ENCODE data around the gene WRNIP1. TPM values are rescaled to one million over a fixed set of nuclear protein-coding genes. Genes with fewer than 3 reads are reported as not detected.
A peak's percentile ranks its signal among the peaks of the same experiment; 100 is the strongest.

Gene WRNIP1
- total and polyA plus RNA-seq, 2 of the 4 experiments (the other 2 are of a cell fraction): 43.7 to 47.1 TPM

DNA sequence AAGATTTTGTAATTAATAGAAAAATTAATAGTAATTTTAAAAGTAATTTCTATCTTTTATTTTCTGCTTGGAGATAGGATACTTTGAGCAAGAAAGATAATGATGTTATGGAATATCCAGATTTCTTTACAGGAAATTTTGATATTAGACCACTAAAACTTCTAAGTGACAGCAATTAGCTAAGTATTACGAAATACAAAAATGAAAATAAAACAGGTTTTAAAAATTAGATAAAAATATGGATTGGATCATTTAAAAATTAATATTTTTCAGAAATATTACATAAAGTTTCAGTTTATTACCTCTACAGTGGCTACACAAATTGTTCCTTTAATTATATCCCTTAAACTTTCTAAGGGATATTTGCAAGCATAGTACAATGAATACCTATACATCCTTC, 10.3 kb upstream of the WRNIP1 start:
- no CpG with 5 or more reads among the region's 1 CpG for WGBS, 2 experiments (ENCODE audit: extremely low coverage in 2 of 2, insufficient read length in 1 of 2)
- dilution Hi-C loops (cut with HindIII; ENCODE audit: low sequenced_read_pairs, unreplicated experiment): no loop called here
- intact Hi-C loops (cut with micrococcal nuclease): no loop called here

More for the DNA sequence above, 10.3 kb upstream of the WRNIP1 start:
- ATAC-seq (ENCODE audit: low read depth) (no peak), DNase-seq (no peak)
- Histone ChIP-seq H4K20me1 (ENCODE audit: insufficient read depth, low read length) (no peaks in the 10 kb centered on the region; the same call in 1 of the 2 replicates), H2BK120ac (ENCODE audit: low read depth, low read length) (no peak overlapping the region; the same call in 1 of the 2 replicates), H2BK15ac (ENCODE audit: low read depth, low read length) (no peak overlapping the region), H3K4ac (ENCODE audit: low read depth, low read length) (no peak overlapping the region), H3K56ac (ENCODE audit: extremely low read depth, insufficient read depth, low read length) (no peak overlapping the region), H3K36me3 (ENCODE audit: control insufficient read depth, insufficient read depth, low read length) (no peaks in the 10 kb centered on the region), H3K9ac (ENCODE audit: low read depth, low read length) (no peak overlapping the region), H3K18ac (ENCODE audit: low read depth, low read length) (no peak overlapping the region; the same call in 1 of the 2 replicates), H4K5ac (ENCODE audit: low read depth, low read length) (no peak overlapping the region), H2AK5ac (ENCODE audit: low read depth, low read length) (no peak overlapping the region), H2AK9ac (replicated peaks; ENCODE audit: low read depth, low read length, poor library complexity) (no peak overlapping the region), H2BK5ac (ENCODE audit: low read depth, low read length, poor library complexity, severe bottlenecking) (no peak overlapping the region), H3K9me3 (ENCODE audit: control insufficient read depth, insufficient read depth, low read length) (no peaks in the 10 kb centered on the region), H4K8ac (ENCODE audit: low read depth in 2 of 2, low read length in 2 of 2) (no peak overlapping the region), H2AFZ (replicated peaks; ENCODE audit: low read length, poor library complexity) (no peak overlapping the region), H3K27me3 (ENCODE audit: control insufficient read depth, insufficient read depth, low read length) (no peaks in the 10 kb centered on the region), H3K4me3 (ENCODE audit: insufficient read depth, low read depth, low read length) (no peak overlapping the region), H3K14ac (replicated peaks; ENCODE audit: low read depth, low read length) (no peak overlapping the region), H3K79me1 (ENCODE audit: low read depth in 1 of 2, low read length in 2 of 2) (no peaks in the 10 kb centered on the region; a peak in 1 of 4 replicates), H3K27ac (ENCODE audit: insufficient read depth, low read length) (no peak overlapping the region), H3K23ac (ENCODE audit: low read depth, low read length) (no peak overlapping the region), H3K9me1 (ENCODE audit: insufficient read depth, low read length) (no peaks in the 10 kb centered on the region; the same call in 1 of the 2 replicates), H4K91ac (ENCODE audit: insufficient read depth, low read depth, low read length) (no peak overlapping the region), H2BK20ac (ENCODE audit: low read depth, low read length) (no peak overlapping the region), H3K4me1 (ENCODE audit: control insufficient read depth, insufficient read depth, low read length) (peaks cover 7% of the 10 kb centered on the region), H3K4me2 (ENCODE audit: low read depth, low read length) (no peak overlapping the region)
- in situ Hi-C loops (cut with MboI; ENCODE audit: low sequenced_read_pairs): loop anchor here (10.0 kb wide), 1 partner anchor 1160 kb away; no protein-coding TSS in a partner anchor
- BruUV-seq (replicated peaks): no TSS peak
- POLR2A ChIA-PET (ENCODE audit: unreplicated experiment): no interaction called here
- CTCF ChIA-PET: no interaction called here
- TF ChIP-seq MAZ (IDR thresholded peaks at IDR 0.05; ENCODE audit: borderline replicate concordance, low read depth, low read length) (no peak), RCOR1 (IDR thresholded peaks at IDR 0.05; ENCODE audit: insufficient replicate concordance, low read length) (no peak), CEBPB (IDR thresholded peaks at IDR 0.05; ENCODE audit: low read depth, low read length) (0 out of 2 replicates have a peak, but pooled peaks have one; percentile 35), MXI1 (IDR thresholded peaks at IDR 0.05; ENCODE audit: borderline replicate concordance, low read depth, low read length) (no peak), RAD21 (IDR thresholded peaks at IDR 0.05; ENCODE audit: low read length) (no peak)
- TF ChIP-seq, protein P1, sequence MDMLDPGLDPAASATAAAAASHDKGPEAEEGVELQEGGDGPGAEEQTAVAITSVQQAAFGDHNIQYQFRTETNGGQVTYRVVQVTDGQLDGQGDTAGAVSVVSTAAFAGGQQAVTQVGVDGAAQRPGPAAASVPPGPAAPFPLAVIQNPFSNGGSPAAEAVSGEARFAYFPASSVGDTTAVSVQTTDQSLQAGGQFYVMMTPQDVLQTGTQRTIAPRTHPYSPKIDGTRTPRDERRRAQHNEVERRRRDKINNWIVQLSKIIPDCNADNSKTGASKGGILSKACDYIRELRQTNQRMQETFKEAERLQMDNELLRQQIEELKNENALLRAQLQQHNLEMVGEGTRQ (IDR thresholded peaks at IDR 0.05; ENCODE audit: low read depth, low read length): no peak

Measured in IMR-90 (cell line).